Measurements from ENCODE around the gene MAST4. TPM values are rescaled to one million over a fixed set of nuclear protein-coding genes. Genes with fewer than 3 reads are reported as not detected.

MAST4 gene
- total RNA-seq, 1 experiment from 2014 or later = 1.5 TPM

DNA sequence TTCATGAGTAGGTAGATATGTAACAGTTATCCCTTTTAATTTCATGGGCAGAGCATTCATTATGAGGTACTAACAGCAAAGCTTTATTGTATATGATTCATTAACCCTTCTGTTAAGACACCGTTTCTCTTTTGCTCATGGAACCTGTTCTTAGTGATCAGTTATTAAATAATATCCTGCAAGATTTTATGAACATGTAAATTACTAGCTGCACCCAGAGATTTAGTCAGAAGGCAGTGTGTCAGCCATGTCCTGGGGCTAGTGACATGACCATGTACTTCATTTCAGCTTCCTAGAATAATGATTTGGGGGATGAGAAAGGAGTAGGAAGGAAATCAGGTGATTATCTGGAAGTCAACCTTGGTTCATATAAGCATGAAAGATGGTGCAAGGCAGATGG, 7.0 kb downstream of the MAST4 start:
- DNase-seq (ENCODE audit: extremely low read depth, low read depth) = no peak

DNA sequence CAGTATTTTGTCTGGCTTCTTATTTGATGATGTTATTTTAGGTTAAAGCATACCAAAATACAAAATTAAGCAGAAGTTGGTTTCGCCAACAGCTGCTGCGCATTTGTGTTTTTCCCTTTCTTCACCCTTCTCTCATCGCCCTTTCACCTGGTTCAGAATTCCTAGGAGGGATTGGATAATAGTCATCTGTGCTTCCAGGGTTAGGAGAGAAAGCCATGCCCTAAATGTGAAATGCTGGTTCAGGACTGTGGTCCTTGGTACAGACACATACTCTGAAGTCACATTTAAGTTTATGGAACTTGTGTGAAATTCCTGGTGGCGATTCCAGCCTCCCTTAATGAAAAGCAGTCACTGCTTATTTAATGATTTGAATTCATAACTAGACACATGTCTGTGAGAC, 7.7 kb downstream of the MAST4 start:
- DNase-seq (ENCODE audit: extremely low read depth, low read depth) = no peak

DNA sequence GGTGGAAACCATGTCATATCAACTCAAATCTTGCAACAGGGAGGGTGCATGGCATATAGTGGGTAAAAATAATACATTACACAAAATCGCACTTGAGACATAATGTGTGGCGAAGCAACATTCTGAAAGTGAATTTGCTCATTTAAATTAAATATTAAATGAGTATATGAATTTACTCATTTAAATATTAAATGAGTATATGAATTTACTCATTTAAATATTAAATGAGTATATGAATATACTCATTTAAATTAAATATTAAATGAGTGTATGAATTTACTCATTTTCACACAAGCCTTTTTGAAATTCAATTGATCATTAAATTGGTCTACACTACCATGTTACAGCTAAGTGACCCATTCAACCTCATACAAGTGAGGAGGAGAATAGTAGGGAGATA, 10.5 kb downstream of the MAST4 start:
- DNase-seq (ENCODE audit: extremely low read depth, low read depth) = no peak

DNA sequence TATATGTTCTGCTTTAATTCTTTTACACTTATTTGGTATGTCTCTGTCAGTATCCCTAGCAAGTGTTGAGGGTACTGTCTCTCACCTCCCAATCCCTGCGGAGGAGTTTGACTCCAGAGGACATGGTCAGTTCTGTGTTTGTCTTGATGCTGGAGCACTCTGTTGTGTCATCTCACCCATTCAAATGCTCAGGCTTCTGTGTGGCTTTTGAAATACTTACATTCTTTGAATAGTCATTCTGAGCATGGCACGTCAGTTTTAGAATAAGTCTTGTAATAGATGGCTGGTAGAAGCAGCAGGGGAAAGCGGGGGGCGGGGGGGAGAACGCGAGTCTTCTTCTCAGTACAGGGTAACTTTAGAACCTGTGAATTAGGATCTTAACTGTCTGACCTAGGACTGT, 12.3 kb downstream of the MAST4 start:
- DNase-seq (ENCODE audit: extremely low read depth, low read depth) = no peak

DNA sequence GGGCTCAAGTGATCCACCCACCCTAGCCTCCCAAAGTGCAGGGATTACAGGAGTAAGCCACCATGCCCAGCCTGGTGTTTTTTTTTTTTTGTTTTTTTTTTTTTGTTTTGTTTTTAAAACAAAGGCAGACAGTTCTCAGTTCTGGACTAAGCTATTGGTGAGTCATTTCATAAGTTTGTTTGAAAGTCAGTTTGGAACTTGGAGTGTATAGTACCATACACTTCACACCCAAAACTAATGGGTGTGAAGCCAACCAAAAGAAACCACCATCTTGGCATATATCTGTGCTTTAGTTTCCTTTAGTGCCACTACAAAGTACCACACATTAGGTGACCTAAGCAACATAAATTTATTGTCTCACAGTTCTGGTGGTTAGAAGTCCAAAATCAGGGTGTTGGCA, 13.4 kb downstream of the MAST4 start:
- DNase-seq (ENCODE audit: extremely low read depth, low read depth) = no peak

DNA sequence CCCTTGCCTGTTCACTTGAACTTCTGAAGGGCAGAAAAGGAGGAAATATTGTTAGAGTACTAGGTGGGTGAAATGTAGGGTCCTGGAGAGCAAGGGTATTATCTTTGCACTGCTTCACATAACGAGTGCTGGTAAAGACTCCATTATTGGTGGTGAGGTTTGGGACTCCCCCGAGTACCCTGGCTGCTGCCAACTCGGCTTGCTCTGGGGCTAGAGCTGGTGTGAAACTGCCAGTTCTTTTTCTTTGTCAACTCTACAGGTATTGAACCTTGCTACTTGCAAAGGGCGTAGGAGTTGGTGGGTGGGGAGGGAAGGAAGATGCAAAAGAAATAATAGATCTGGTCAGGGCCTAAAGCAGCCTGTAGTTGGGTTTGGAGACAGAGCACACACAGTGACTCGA, 16.0 kb downstream of the MAST4 start:
- DNase-seq (ENCODE audit: extremely low read depth, low read depth) = no peak

DNA sequence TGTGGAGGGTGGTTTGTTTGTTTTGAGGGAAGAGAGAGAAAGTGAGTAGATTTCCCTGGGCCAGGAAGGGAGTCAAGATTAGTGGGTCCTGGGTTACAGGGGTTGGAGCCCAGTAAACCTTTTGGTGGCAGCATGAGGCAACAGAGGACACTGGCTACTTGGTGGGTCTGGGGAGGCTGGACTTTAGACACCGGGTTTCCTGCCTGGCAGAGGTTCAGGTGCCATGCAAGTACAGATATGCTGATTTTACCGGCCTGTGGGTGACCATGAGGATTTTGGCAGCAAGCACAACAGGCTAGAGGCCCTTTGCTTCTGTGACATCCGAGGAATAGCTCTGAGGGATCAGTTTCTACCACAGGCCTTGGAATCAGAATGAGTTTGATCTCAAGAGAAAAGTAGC, 18.9 kb downstream of the MAST4 start:
- DNase-seq (ENCODE audit: extremely low read depth, low read depth) = no peak

DNA sequence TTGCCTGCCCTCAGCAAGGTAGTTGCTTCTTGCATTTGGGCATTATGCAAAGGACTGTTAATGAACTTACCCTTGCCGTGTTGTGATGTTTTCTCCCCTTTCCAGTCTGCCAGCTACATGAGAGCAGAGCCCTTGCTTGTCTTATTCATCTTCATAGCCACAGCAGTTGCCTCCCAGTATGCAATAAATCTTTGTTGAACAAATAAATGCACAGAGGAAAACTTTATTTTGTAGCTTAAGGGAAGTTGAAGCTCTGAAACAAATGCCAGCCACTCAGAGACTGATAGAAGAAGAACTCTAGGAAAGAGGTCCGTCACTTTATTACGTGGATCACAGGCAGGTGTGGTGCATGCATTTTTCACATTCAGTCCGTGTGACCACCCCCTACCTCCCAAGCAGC, 19.7 kb downstream of the MAST4 start:
- DNase-seq (ENCODE audit: extremely low read depth, low read depth) = no peak

DNA sequence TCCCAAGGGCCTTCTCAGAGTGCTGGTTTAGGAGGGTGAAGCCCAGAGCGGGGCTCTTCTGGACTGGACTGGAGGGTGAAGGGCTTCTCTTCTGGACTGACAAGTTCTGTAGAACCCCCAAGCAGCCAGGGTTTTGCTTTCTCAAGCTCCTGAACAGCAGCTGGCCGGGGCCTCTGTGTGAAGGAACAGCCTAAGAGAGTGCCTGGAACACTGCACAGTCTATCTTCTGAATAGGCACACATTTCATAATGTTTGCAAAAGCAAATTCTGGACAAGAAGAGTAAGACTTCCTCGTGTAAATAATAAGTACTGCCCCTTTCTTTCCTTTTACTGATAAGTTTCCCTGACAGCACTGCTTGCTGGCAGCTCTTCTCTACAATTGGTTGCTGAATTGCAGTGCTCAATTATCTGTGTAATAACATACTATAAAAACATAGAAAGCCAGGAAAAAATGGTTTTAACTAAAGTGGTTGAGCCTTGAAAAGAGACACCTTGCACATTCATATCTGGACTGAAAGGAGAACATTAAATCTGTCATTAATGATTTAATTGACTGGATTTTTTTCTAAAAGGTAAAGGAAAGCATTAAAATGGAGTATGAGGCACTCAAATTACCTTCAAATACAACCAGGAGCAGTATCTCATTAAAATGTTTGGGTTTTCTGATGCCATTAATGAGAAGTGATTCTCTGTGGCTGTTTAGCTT, 20.5 kb downstream of the MAST4 start:
- DNase-seq (ENCODE audit: extremely low read depth, low read depth) = no peak

DNA sequence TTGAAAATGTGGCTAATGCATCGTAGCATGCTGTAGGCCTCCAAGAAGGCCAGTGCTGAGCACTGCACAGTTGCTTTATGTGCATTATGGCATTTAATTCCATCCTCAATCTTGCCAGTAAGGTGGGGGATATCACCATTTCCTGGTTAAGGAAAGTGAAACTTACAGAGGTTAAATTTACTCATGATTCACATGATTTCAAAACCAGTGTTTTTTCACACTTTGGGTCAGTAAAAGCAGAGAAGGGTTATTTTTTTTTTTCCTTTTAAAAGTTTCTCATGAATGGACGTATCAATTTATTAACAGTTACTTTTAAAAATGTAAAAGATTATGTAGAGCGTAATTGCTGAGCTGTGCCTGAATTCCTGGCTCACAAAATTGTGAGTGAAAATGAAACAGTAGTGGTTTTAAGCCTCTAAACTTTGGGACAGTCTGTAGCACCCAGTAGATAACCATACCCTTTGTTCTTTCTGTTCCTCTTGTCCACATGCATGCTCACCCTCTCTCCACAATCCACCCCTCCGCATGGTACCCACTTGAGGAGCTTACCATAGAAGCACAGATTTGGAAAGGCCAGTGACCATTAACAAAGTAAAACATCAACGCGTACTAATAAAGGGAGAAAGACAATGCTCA, 21.2 kb downstream of the MAST4 start:
- DNase-seq (ENCODE audit: extremely low read depth, low read depth) = no peak

DNA sequence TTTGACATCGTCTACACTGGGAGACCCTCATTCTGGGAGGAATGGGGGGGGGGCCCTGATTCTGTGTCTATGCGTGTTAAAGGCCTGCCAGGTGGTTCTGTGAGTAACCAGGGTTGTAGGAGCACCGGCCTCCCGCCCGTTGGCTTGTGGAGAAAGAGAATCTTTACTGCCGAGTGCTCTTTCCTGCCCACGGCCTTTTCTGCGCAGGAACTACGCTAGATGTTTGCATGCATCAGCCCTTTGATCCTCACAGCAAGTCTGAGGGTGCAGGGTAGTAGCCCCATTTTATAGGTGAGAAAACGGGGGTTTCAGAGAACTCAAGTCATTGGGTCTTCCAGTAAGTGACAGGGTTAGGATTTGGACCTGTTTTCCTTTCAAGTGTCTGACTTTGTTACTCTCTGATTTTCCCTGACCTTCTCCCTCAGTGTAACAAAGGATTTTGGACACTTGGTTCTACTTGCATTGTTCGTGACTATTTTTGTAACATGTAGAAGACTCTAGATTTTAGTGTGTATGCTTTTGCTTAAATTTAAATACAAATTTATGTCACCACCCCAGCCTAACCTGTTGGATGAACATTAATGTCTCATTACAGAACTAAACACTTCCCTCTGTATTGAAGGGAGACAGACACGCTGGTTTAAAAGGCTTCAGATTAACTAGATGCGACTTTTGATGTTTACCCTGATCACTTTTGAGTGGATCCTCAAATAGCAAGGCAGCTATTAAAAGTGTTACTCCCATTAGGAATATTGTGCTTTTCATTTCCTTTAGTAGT, 22.0 kb downstream of the MAST4 start:
- no peak for DNase-seq (ENCODE audit: extremely low read depth, low read depth)

DNA sequence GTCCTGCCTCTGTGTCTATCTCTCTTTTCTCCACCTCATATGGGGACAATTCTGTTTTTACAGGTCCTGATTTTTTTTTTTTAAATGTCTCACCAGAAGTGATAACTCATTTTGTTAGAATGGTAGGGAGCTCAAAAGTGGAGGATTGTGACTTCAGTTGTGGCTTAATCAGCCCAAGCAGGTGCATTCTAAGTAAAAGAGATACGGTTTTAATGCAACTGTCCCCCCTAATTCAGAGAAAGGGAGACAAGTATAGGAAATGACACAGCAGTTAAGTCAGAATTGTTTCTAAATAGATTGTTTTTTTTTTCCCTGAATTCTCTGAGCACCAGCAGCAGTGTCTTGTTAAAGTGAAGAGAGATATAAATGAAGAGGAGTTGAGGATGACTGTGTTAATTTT, 24.5 kb downstream of the MAST4 start:
- DNase-seq (ENCODE audit: extremely low read depth, low read depth) = no peak

DNA sequence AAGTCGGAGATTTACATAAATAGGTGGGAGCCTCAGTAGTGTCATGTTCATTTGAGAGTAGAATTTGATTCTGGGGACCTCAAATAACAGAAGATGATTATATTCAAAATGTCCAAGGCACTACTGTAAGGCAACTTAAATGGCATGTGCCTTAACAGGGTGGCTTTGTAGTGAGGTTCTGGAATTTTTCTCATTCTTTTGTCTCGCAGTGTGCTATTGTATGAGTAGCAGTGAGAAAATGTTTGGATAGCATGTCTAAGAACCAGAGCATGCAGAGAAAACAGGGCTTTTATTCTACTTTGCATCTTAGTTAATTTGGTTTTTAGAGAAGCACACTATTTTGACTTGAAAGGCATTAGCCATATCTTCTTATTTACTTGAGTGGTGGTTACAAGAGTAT, 25.0 kb downstream of the MAST4 start:
- DNase-seq (ENCODE audit: extremely low read depth, low read depth) = no peak

DNA sequence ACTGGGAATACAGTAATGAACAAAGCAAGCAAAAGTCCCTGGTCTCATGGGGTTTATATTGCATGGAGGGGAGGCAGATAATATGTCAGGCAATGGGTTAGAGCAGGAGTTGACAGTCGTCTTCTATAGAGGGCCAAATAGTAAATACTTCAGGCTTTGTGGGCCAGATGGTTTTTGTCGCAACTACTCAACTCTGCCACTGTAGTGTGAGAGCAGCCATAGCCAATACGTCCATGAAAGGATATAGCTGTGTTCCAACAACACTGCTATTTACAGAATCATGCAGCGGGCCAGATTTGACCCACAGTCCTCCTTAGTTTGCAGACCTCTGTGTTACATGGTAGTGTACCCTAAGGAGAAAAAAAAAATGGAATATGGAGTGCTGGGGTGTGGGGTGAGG, 25.5 kb downstream of the MAST4 start:
- DNase-seq (ENCODE audit: extremely low read depth, low read depth) = no peak

DNA sequence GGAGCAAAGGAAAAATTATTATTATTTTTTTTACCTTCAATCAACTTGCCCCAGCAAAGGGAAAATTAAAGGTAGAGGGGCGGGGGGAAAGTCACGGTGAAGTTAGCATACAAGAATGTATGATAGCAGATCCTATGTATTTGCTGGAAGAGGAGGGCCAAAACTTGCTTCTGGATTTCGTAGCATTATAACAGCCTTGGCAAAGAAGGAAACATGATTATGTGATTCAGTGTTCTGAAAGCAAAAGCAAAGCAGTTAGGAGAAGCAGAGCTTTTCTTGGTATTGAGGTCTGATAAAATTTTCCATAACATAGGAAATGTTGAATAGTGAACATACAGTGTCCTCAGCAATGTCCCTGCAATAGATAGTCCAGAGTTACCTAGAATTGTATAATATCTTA, 32.4 kb downstream of the MAST4 start:
- DNase-seq (ENCODE audit: extremely low read depth, low read depth) = no peak

DNA sequence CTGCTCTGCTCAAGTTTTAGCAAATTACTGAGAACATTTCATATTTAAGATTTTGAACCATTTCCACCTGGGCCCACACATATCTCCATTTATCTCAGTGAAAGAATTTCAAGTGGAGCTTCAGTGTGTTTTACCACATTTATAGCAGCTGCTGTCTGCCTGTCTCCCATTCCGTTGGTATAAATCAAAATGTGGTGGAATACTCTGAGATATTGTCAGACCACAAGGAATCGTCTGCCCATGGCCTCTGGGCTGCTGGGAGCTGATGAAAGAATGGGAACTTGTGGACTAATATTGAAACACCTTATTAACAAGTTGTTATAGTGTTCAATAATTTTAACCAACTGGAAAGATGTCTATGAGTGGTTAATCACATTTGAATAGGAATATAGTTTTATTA, 33.3 kb downstream of the MAST4 start:
- no peak for DNase-seq (ENCODE audit: extremely low read depth, low read depth)

DNA sequence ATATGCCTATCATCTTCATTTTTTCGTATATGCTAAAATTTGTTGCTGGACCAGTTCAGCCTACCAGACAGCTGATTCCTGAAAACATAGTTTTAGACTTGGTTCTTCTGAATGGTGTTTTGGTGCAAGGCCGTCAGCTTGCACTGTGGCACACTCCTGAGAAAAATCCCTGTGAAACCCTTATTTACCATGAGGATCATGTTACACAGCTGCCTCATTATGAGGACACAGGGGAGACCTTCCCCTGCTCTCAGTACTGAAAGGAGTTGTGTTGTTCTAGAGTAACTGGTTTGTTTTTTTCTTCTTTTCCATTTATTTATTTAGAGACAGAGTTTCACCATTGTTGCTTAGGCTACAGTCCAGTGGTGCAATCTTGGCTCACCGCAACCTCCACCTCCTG, 37.6 kb downstream of the MAST4 start:
- no peak for DNase-seq (ENCODE audit: extremely low read depth, low read depth)

DNA sequence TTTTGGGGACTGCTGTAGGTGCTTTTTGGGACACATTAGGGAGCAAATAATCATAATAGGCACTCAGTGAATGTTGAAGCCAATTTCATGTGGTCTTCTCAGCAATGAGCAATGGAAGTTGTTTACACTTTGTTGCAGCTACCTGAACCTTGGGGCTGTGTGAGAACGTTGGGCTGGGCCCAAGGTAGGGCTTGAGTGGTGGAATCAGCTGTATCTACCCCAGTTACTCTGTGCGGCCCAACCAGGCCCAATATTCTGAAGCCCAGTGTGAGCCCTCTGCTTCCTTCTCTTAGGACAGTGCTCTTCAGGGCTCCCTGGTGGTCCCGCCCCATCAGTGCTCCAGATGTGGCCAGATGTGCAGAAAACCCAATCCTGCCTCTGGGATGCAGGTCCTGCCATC, 38.4 kb downstream of the MAST4 start:
- no peak for DNase-seq (ENCODE audit: extremely low read depth, low read depth)

DNA sequence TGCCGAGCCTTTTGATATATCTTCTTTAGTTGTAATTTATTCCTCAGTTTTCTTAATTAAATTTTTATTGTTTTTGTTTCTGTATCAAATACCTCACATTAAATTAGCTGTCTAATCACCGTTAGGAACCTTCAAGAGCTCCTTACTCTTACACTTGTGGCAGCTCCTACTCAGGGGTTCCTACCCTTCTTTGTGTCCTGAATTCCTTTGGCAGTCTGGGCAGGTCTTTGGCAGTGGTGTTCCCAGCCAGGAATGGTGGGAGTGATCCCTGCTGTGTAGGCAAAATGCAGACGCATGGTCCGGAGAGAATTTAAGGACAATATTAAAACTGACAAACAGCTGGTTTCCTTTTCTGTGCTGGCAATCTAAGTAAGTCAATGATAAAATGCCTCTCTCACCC, 41.8 kb downstream of the MAST4 start:
- no peak for DNase-seq (ENCODE audit: extremely low read depth, low read depth)

DNA sequence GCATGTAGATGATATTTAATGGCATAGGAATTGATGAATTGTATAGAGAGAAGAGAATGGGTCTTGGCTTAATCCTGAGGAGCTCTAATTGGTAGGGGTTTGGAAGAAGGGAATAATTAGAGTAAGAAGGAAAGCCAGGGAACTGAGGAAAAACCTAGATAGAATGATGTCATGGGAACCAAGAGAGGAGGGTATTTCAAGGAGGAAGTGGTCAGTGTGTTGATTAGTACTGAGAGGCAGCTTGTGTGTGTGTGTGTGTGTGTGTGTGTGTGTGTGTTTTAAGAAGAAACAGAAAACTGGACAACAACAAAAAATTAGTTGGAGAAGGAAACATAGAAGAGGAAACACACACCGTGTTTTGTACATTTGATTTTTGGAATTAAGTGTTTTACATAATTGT, 42.8 kb downstream of the MAST4 start:
- no peak for DNase-seq (ENCODE audit: extremely low read depth, low read depth)

DNA sequence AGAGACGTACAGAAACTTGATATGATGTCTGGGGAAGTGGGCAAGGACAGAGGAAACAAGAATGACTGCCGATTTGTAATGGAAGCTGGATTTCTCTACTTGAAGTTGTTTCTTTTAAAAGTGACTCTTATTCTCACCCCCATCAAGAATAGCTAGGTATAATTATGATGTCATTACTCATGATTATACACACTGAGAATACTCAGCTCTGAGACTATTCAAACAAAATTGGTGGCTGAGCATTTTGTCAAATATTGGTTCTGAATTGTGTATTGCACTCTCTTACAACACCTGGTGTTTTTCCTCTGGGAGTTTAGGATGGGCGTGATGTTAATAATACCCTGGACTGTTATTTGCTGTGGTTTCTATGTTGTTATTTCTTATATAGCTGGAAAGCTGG, 46.3 kb downstream of the MAST4 start:
- DNase-seq (ENCODE audit: extremely low read depth, low read depth) = no peak

DNA sequence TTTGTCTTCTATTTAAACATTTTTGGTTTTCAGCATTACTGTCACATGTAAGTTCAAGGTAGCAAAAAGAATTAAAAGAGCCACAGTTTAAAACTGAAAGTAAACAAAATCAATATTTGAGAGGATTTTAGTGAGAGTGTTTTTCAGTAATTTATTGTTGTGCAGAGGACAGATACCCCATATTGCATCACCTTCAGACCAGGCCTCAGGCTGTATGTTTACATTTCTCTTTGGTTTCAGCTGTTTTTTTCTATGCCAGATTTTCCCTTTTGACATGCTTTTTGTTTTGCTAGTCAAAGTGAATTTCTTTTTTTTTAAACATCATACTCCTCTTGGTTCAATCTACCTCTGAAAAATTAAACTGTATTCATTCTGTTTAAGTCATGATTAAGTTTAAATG, 47.2 kb downstream of the MAST4 start:
- no peak for DNase-seq (ENCODE audit: extremely low read depth, low read depth)
